HepG2 (cell line): ENCODE results near the gene TTC31. TPM values are rescaled to one million over a fixed set of nuclear protein-coding genes. Genes with fewer than 3 reads are reported as not detected.
A peak's percentile ranks its signal among the peaks of the same experiment; 100 is the strongest.

ENCODE experiments used
- BORCS8-MEF2B ChIP-seq: sonication (generic); formaldehyde crosslinking; IDR thresholded peaks from 2 replicates; pipeline ENCODE4 v1.8.0; 2022; ENCODE audit warnings: mild to moderate bottlenecking, missing genetic modification reagents
- GFI1 ChIP-seq: sonication (generic); formaldehyde crosslinking; IDR thresholded peaks from 2 replicates; pipeline ENCODE4 v1.5.0; 2020; ENCODE audit warnings: missing genetic modification reagents, mild to moderate bottlenecking, borderline replicate concordance
- HOMEZ ChIP-seq: IDR thresholded peaks from 2 replicates; pipeline ENCODE4 v1.6.1; 2016; ENCODE audit warnings: low read depth
- NFAT5 ChIP-seq: sonication (generic); formaldehyde crosslinking; IDR thresholded peaks from 2 replicates; pipeline ENCODE4 v1.4.0; 2020; ENCODE audit warnings: missing genetic modification reagents
- NFKBIZ ChIP-seq: IDR thresholded peaks from 2 replicates; pipeline ENCODE4 v1.6.1; 2018; ENCODE audit warnings: missing genetic modification reagents, missing compliant biosample characterization
- PHF20 ChIP-seq: sonication (generic); formaldehyde crosslinking; IDR thresholded peaks from 2 replicates; pipeline ENCODE4 v1.5.0; 2020; ENCODE audit warnings: mild to moderate bottlenecking, missing genetic modification reagents
- POLR2AphosphoS2 ChIP-seq: IDR thresholded peaks from 2 replicates; pipeline ENCODE4 v1.6.1; 2011; ENCODE audit warnings: low read depth, low read length, improper control_type of control experiment
- RBFOX2 ChIP-seq: fragments of 200-400 bp; formaldehyde crosslinking; IDR thresholded peaks from 2 replicates; pipeline ENCODE4 v1.6.1; 2017; ENCODE audit warnings: low read depth, mild to moderate bottlenecking, low read length
- SSRP1 ChIP-seq: IDR thresholded peaks from 2 replicates; pipeline ENCODE4 v1.6.1; 2016; ENCODE audit warnings: control low read depth
- THYN1 ChIP-seq: sonication (generic); formaldehyde crosslinking; IDR thresholded peaks from 2 replicates; pipeline ENCODE4 v1.8.1; 2023; ENCODE audit warnings: low read depth, mild to moderate bottlenecking, moderate library complexity, missing genetic modification reagents, borderline replicate concordance
- ZFP41 ChIP-seq: sonication (generic); formaldehyde crosslinking; IDR thresholded peaks from 2 replicates; pipeline ENCODE4 v1.4.0; 2020; ENCODE audit warnings: mild to moderate bottlenecking, missing genetic modification reagents, borderline replicate concordance
- ZNF12 ChIP-seq: sonication (generic); formaldehyde crosslinking; IDR thresholded peaks from 2 replicates; pipeline ENCODE4 v1.5.0; 2020; ENCODE audit warnings: missing genetic modification reagents
- ZNF138 ChIP-seq: sonication (generic); formaldehyde crosslinking; IDR thresholded peaks from 2 replicates; pipeline ENCODE4 v1.5.0; 2020; ENCODE audit warnings: mild to moderate bottlenecking, low read depth, missing genetic modification reagents
- ZNF354B ChIP-seq: sonication (generic); formaldehyde crosslinking; IDR thresholded peaks from 2 replicates; pipeline ENCODE4 v1.8.0; 2022; ENCODE audit warnings: mild to moderate bottlenecking, missing genetic modification reagents
- ZNF414 ChIP-seq: sonication (generic); formaldehyde crosslinking; IDR thresholded peaks from 2 replicates; pipeline ENCODE4 v1.5.0; 2020; ENCODE audit warnings: missing genetic modification reagents
- ZNF556 ChIP-seq: sonication (generic); formaldehyde crosslinking; IDR thresholded peaks from 2 replicates; pipeline ENCODE4 v1.4.0; 2020; ENCODE audit warnings: mild to moderate bottlenecking, missing genetic modification reagents, borderline replicate concordance
- ZNF572 ChIP-seq: sonication (generic); formaldehyde crosslinking; IDR thresholded peaks from 2 replicates; pipeline ENCODE4 v1.5.1; 2020; ENCODE audit warnings: mild to moderate bottlenecking, missing genetic modification reagents
- ZNF747 ChIP-seq: sonication (generic); formaldehyde crosslinking; IDR thresholded peaks from 2 replicates; pipeline ENCODE4 v1.8.1; 2023; ENCODE audit warnings: missing genetic modification reagents, mild to moderate bottlenecking, borderline replicate concordance
- ZSCAN25 ChIP-seq: sonication (generic); formaldehyde crosslinking; IDR thresholded peaks from 2 replicates; pipeline ENCODE4 v1.8.0; 2022; ENCODE audit warnings: mild to moderate bottlenecking, missing genetic modification reagents
- polyA plus RNA-seq, 8 experiments: library from polyadenylated mRNA; depleted of rRNA in 3 of 8; stranded (reverse) in 7 of 8; unstranded in 1 of 8; fragments of >200 nt; fragmentation: Illumina TruSeq in 4 of 8; extraction: Trizol in 4 of 8; gene quantifications; 2 replicates each; pipeline versions ENCODE4 v1.2.1 to v1.2.3, GENCODE V29; 2011 to 2016; ENCODE audit warnings: low read depth in 4 of 8, missing spikeins in 1 of 8, mixed read lengths in 1 of 8; ENCODE audit not compliant: insufficient read depth in 1 of 8
- total RNA-seq, 5 experiments: library from RNA; depleted of rRNA; stranded (reverse); fragments of >200 nt; fragmentation: Illumina TruSeq; extraction: Trizol; gene quantifications; 2 replicates each; pipeline ENCODE4 v1.2.3, GENCODE V29; 2016; ENCODE audit warnings: low read depth in 1 of 5
- TF ChIP-seq, protein P1 (sequence below): sonication (generic); formaldehyde crosslinking; conservative IDR thresholded peaks from 2 replicates; pipeline ENCODE4 v1.4.0; 2020; ENCODE audit warnings: missing genetic modification reagents

Gene TTC31
- total and polyA plus RNA-seq, 2 of the 13 experiments (the other 11 are each of a cell fraction or from before 2014, with no cell fraction given) = 28.3 to 39.5 TPM

DNA sequence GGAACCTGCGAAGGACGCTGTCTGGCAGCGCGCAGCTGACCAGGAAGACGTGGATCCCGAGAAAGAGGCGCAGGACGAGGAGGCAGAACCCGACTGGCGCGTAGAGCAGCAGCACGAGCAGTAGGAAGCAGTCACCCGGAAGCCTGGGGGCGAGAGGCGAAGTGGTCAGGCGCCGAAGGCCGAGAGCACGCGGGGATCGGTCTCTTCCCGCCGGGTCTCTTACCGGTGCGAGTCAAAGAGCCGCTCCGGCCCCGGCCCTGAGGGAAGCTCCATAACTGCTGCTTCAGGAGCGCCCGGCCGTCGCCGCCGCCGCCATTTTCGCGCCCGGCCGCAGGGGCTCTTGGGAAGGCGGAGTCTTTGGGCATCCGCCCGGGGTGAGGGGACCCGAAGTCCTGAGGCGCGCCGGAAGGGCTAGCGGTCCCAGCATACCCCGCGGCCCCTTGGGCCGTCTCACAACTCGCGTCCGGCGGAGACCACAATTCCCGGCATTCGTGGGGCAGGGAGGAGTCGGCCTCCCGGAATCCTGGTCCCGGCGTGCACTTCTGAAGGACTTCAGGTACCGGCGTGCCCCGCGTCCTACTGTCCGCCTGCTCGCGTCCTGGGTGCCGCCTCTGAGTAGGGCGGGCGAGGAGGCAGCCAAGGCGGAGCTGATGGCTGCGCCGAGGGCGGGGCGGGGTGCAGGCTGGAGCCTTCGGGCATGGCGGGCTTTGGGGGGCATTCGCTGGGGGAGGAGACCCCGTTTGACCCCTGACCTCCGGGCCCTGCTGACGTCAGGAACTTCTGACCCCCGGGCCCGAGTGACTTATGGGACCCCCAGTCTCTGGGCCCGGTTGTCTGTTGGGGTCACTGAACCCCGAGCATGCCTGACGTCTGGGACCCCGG lies 46.7 kb downstream of the TTC31 start, which contains the start of the genes AUP1 and HTRA2 (continued):
- TF ChIP-seq ZNF138 (0 out of 2 replicates have a peak, but pooled peaks have one; percentile 23), ZSCAN25 (peak; percentile 70; the same call in 1 of the 2 replicates), THYN1 (CRISPR knock-in tag) (no peak), GFI1 (CRISPR knock-in tag) (no peak; the same call in none of the 2 replicates), ZNF556 (CRISPR knock-in tag) (peak; percentile 60; the same call in 1 of the 2 replicates), ZNF354B (CRISPR knock-in tag) (0 out of 2 replicates have a peak, but pooled peaks have one; percentile 79), HOMEZ (CRISPR knock-in tag) (no peak; the same call in 1 of the 2 replicates), ZNF12 (CRISPR knock-in tag) (no peak), RBFOX2 (peak; percentile 99), ZFP41 (CRISPR knock-in tag) (no peak), NFKBIZ (CRISPR knock-in tag) (no peak), PHF20 (CRISPR knock-in tag) (peak; percentile 94), NFAT5 (CRISPR knock-in tag) (no peak), ZNF414 (CRISPR knock-in tag) (peak; percentile 77; the same call in 1 of the 2 replicates), ZNF572 (CRISPR knock-in tag) (no peak; the same call in 1 of the 2 replicates), ZNF747 (CRISPR knock-in tag) (peak; percentile 96), SSRP1 (CRISPR knock-in tag) (no peak), BORCS8-MEF2B (CRISPR knock-in tag) (peak; percentile 71; the same call in 1 of the 2 replicates), POLR2AphosphoS2 (no peak; the same call in 1 of the 2 replicates)
- TF ChIP-seq, protein P1, sequence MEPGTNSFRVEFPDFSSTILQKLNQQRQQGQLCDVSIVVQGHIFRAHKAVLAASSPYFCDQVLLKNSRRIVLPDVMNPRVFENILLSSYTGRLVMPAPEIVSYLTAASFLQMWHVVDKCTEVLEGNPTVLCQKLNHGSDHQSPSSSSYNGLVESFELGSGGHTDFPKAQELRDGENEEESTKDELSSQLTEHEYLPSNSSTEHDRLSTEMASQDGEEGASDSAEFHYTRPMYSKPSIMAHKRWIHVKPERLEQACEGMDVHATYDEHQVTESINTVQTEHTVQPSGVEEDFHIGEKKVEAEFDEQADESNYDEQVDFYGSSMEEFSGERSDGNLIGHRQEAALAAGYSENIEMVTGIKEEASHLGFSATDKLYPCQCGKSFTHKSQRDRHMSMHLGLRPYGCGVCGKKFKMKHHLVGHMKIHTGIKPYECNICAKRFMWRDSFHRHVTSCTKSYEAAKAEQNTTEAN (CRISPR knock-in tag) = no peak
